ENCODE results near the gene NLGN1. TPM values are rescaled to one million over a fixed set of nuclear protein-coding genes. Genes with fewer than 3 reads are reported as not detected.

The NLGN1 gene
- total RNA-seq, 1 experiment from 2014 or later = 0.85 TPM

DNA sequence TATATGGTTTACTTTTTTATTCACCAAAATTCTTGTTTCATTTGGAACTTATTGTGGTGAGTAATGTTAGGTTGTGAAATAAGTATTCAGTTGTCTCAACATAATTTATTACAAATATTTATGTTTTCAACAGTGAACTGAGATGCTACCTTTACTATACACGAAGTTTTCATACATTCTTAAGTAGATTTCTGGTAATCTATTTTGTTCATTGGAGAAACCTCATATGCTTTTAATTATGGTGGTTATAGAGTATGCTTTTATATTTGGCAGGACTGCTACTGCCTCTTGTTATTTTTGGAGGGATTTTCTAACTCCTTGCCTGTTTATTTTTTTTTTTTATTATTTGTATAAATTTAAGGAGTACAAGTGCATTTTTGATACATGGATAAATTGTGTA is 253.1 kb downstream of the NLGN1 start:
- in situ Hi-C loops (cut with HindIII; ENCODE audit: low pct_unique_long_range_greater_than_20kb, low sequenced_read_pairs) = no loop called here
- POLR2A ChIA-PET = no interaction called here
- no peak for ATAC-seq

DNA sequence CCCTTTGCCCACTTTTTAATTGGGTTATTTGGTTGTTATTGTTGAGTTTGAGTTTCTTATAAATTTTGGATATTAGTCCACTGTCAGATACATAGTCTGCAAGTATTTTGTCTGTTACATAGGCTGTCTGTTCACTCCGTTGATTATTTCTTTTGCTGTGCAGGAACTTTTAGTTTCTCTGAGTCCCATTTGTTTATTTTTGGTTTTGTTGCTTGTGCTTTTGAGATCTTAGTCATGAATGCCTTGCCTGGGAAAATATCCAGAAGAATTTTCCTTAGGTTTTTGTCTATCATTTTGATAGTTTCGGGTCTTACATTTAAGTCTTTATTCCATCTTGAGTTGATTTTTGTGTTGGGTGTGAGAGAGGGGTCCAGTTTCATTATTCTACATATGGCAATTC is 254.5 kb downstream of the NLGN1 start:
- intact Hi-C loops (cut with micrococcal nuclease; ENCODE audit: unreplicated experiment) (no loop called here), in situ Hi-C loops (cut with HindIII; ENCODE audit: low pct_unique_long_range_greater_than_20kb, low sequenced_read_pairs) (no loop called here)
- DNase-seq (ENCODE audit: low read depth, low spot score) = no peak
- BruUV-seq (replicated peaks) = no TSS peak
- no peaks in the 10 kb centered on the region for H3K36me3 ChIP-seq (ENCODE audit: control insufficient read depth, insufficient read depth, low read length)
- H3K27me3 ChIP-seq (ENCODE audit: control insufficient read depth, insufficient read depth, low read length) = no peaks in the 10 kb centered on the region
- ATAC-seq = no peak
- no peaks in the 10 kb centered on the region for H3K4me1 ChIP-seq (ENCODE audit: control insufficient read depth, insufficient read depth, low read length)
- TF ChIP-seq SIN3A (IDR thresholded peaks at IDR 0.05; ENCODE audit: borderline replicate concordance, insufficient read depth, low read depth, low read length) = no peak
- TF ChIP-seq POLR2AphosphoS5 (IDR thresholded peaks at IDR 0.05; ENCODE audit: low read depth, low read length) = no peak
- TF ChIP-seq, protein P1, sequence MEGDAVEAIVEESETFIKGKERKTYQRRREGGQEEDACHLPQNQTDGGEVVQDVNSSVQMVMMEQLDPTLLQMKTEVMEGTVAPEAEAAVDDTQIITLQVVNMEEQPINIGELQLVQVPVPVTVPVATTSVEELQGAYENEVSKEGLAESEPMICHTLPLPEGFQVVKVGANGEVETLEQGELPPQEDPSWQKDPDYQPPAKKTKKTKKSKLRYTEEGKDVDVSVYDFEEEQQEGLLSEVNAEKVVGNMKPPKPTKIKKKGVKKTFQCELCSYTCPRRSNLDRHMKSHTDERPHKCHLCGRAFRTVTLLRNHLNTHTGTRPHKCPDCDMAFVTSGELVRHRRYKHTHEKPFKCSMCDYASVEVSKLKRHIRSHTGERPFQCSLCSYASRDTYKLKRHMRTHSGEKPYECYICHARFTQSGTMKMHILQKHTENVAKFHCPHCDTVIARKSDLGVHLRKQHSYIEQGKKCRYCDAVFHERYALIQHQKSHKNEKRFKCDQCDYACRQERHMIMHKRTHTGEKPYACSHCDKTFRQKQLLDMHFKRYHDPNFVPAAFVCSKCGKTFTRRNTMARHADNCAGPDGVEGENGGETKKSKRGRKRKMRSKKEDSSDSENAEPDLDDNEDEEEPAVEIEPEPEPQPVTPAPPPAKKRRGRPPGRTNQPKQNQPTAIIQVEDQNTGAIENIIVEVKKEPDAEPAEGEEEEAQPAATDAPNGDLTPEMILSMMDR (IDR thresholded peaks at IDR 0.05) = no peak
- TF ChIP-seq, protein P2, sequence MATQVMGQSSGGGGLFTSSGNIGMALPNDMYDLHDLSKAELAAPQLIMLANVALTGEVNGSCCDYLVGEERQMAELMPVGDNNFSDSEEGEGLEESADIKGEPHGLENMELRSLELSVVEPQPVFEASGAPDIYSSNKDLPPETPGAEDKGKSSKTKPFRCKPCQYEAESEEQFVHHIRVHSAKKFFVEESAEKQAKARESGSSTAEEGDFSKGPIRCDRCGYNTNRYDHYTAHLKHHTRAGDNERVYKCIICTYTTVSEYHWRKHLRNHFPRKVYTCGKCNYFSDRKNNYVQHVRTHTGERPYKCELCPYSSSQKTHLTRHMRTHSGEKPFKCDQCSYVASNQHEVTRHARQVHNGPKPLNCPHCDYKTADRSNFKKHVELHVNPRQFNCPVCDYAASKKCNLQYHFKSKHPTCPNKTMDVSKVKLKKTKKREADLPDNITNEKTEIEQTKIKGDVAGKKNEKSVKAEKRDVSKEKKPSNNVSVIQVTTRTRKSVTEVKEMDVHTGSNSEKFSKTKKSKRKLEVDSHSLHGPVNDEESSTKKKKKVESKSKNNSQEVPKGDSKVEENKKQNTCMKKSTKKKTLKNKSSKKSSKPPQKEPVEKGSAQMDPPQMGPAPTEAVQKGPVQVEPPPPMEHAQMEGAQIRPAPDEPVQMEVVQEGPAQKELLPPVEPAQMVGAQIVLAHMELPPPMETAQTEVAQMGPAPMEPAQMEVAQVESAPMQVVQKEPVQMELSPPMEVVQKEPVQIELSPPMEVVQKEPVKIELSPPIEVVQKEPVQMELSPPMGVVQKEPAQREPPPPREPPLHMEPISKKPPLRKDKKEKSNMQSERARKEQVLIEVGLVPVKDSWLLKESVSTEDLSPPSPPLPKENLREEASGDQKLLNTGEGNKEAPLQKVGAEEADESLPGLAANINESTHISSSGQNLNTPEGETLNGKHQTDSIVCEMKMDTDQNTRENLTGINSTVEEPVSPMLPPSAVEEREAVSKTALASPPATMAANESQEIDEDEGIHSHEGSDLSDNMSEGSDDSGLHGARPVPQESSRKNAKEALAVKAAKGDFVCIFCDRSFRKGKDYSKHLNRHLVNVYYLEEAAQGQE (IDR thresholded peaks at IDR 0.05; ENCODE audit: insufficient read depth in 1 of 2, low read depth in 2 of 2, low read length in 1 of 2) = no peak
- TF ChIP-seq TCF7L2 (IDR thresholded peaks at IDR 0.05; ENCODE audit: low read depth, low read length) = no peak
- CTCF ChIA-PET = no interaction called here
- POLR2A ChIA-PET = no interaction called here
- no peaks in the 10 kb centered on the region for H3K9me3 ChIP-seq (ENCODE audit: control insufficient read depth, insufficient read depth, low read depth, low read length)
- no peak overlapping the region for H3K27ac ChIP-seq (ENCODE audit: low read length)
- H3K4me3 ChIP-seq (ENCODE audit: low read depth in 2 of 2, low read length in 2 of 2) = no peak overlapping the region

More for the DNA sequence above, 253.1 kb downstream of the NLGN1 start:
- H3K27ac ChIP-seq (ENCODE audit: low read length) = no peak overlapping the region
- no peaks in the 10 kb centered on the region for H3K27me3 ChIP-seq (ENCODE audit: control insufficient read depth, insufficient read depth, low read length)
- H3K4me1 ChIP-seq (ENCODE audit: control insufficient read depth, insufficient read depth, low read length) = no peaks in the 10 kb centered on the region
- intact Hi-C loops (cut with micrococcal nuclease; ENCODE audit: unreplicated experiment) = no loop called here
- DNase-seq (ENCODE audit: low read depth, low spot score) = no peak
- H3K36me3 ChIP-seq (ENCODE audit: control insufficient read depth, insufficient read depth, low read length) = no peaks in the 10 kb centered on the region
- no peak overlapping the region for H3K4me3 ChIP-seq (ENCODE audit: low read depth in 2 of 2, low read length in 2 of 2)
- BruUV-seq (replicated peaks) = no TSS peak
- CTCF ChIA-PET = no interaction called here
- no peaks in the 10 kb centered on the region for H3K9me3 ChIP-seq (ENCODE audit: control insufficient read depth, insufficient read depth, low read depth, low read length)
- TF ChIP-seq, protein P1 (IDR thresholded peaks at IDR 0.05) = no peak
- TF ChIP-seq, protein P2 (IDR thresholded peaks at IDR 0.05; ENCODE audit: insufficient read depth in 1 of 2, low read depth in 2 of 2, low read length in 1 of 2) = no peak
- TF ChIP-seq POLR2AphosphoS5 (IDR thresholded peaks at IDR 0.05; ENCODE audit: low read depth, low read length) = no peak
- TF ChIP-seq TCF7L2 (IDR thresholded peaks at IDR 0.05; ENCODE audit: low read depth, low read length) = no peak

Measured in Panc1 (cell line).